HL-60/S4 (cell line): ENCODE results near the gene CD44.
"Not testable (repeated sequence)": the region's sequence is repeated elsewhere in the genome, so short reads cannot be mapped to it uniquely, and the experiment has no call there.

ENCODE experiments used
- in situ Hi-C: fragments of 300-500 bp; cut with MboI; formaldehyde crosslinking; loops from 2 replicates; pipeline ENCODE4 v1.14.3; 2022; ENCODE audit warnings: low sequenced_read_pairs

The CD44 gene

DNA sequence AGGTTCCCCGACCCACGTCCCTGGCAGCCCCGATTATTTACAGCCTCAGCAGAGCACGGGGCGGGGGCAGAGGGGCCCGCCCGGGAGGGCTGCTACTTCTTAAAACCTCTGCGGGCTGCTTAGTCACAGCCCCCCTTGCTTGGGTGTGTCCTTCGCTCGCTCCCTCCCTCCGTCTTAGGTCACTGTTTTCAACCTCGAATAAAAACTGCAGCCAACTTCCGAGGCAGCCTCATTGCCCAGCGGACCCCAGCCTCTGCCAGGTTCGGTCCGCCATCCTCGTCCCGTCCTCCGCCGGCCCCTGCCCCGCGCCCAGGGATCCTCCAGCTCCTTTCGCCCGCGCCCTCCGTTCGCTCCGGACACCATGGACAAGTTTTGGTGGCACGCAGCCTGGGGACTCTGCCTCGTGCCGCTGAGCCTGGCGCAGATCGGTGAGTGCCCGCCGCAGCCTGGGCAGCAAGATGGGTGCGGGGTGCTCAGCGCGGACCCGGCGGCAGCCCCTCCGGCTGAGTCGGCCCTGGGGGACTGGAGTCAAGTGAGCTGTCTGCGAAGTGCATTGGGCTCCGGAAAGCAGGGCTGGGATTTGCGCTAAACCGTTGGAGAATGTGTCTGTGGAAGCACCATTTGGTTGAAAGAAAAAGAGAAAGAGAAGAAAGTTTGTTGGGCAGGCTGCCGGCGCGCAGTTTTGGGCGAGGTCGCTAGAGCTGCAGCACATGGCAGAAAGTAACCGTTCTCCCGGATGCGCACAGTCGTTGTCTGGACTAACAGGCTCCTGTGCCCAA, at the start of gene CD44:
CD44 (plus strand) TSS at position 229 of the 779 bp plus-strand sequence; CDS start at position 362, 133 bp downstream.
- in situ Hi-C loops: no loop called here

DNA sequence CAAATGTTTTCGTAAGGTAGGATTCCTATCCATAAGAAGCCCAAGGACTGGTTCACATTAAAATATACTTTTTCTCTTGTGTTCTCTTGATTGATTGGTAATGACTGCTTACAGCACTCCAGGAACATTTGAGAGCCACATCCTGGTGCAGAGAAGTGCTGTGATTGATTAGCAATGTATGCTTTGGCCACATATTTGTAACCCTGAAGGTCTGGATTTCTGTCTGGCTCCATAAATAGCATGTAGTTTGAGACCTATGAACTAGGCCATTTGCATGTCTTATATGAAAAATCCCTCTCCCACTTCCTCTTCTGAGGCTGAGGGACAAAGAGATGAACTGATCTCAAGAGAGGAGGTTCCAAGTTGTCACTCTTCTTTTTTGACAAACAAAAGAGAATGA, 49.3 kb upstream of the CD44 start:
- in situ Hi-C loops: no loop called here

DNA sequence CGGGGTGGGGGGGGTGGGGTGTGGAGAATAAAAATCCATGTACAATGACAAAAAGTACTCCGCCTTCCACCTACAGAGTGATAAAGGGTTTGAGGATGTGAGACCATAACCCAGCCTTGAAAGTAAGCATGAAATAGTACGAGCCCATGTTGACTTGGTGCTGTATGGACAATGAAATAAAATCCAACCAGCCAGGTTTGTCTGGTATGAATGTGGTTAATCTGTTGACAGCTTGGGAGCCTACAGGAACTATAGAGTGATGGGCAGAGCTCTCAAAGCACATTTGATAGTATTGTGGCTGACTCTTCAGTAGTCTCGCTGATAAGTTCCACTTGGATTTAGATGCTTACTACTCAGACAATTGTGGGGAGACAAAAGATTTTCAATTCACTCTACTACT, 48.8 kb upstream of the CD44 start:
- in situ Hi-C loops: no loop called here

DNA sequence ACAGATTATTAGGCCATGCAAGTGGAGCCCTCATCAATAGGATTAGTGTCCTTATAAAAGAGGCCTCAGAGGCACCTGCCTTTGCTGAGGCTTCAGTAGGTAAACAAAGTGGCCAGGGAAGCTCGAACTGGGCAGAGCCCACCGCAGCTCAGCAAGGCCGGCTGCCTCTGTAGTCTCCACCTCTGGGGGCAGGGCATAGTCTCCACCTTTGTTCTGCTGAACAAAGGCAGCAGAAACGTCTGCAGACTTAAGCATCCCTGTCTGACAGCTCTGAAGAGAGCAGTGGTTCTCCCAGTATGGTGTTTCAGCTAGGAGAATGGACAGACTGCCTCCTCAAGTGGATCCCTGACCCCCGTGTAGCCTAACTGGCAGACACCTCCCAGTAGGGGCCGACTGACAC, 48.0 kb upstream of the CD44 start:
- in situ Hi-C loops: not testable (repeated sequence)

DNA sequence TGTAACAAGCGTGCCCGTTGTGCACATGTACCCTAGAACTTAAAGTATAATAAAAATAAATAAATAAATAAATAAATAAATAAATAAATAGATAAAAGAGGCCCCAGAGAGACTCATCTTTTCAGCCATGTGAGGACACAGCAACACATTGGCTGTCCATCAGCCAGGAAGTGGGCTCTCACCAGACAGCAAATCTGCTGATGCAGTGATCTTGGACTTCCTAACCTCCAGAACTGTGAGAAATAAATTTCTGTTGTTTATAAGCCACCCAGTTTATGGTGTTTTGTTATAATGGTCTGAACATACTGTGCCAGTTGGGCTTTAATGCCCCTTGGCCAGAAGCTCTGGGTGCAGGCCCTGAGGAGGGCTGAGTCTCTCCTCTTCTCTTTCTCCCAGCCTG, 42.2 kb upstream of the CD44 start:
- in situ Hi-C loops: no loop called here

DNA sequence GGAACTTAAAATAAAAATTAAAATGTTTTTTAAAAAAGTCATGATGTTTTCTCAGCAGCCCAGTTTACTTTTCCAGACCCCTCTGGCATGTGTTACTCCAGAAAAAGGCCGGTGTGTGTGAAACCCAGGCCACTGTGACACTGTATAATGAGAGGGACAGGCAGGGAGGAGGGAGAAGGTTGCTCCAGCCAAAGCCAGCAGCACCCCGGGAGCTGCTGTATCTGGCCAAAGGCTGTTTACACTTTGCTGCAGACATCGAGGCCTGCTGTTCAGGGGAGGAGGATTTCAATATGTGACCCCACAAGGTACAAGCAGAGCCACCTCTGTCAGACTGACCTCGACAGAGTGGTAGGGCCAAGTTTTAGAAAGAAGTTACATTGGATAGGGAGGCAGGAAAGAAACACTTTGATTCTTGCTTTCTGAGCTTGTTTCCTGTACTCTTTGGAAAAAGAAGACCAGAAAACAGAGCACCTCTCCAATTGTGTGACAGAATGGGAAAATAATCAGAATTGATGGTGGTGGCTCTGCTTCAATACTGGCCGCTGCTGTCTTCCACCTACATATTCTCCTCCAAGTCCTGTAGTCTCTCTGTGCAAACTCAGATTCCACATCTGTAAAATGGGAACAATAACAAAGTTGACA, 41.0 kb upstream of the CD44 start:
- in situ Hi-C loops: no loop called here

DNA sequence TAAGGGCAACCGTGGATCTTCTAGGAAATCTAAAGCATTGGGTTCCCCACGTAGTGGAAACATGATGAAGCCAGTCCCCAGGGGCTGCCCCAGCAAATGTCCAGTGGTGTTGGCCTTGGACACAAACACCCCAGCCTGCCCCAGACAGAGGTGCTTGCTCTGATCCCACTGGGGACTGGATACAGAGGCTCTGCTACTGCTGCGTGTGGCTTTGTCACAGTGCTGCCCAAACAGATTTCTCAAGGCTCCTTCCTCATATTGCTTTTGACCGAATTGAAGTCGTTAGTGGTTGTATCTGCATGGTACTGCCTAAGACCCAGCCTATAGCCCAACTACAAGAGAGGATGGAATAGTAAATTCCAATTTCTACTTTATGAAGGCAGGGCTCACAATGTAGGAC, 40.1 kb upstream of the CD44 start:
- in situ Hi-C loops: no loop called here

DNA sequence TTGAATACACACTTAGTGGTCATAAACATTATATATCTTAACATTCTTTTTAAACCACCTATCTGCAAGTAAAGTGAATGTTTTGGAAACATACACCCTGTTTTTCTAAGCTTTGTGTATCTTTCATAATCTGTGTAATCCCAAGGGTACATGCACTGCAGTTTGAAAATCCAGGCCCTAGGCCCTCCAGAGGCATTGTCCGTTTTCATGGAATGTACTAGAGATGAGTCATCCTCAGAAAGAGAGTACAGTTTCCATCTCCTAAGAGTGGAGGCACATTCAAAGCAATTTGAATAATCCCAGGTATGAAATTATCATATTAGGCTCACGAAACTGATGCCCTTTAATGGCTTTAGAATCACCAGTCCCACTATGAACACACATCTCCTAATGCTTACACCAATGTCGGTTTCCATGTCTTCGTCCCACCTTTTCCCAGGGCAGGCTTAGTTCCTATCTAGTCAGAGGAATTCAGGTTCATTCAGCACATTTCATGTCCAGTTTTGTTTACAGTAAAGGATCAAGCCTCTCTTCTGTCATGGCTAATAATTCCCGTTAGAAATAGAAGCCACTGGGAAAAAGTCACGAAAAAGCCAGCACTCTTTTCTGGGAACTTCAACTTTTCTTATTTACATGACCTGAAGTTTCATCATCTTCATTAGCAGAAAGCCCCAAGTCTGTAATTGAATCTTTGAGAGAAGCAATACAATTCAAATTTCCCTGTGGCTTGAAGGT, 39.5 kb upstream of the CD44 start:
- in situ Hi-C loops: no loop called here

DNA sequence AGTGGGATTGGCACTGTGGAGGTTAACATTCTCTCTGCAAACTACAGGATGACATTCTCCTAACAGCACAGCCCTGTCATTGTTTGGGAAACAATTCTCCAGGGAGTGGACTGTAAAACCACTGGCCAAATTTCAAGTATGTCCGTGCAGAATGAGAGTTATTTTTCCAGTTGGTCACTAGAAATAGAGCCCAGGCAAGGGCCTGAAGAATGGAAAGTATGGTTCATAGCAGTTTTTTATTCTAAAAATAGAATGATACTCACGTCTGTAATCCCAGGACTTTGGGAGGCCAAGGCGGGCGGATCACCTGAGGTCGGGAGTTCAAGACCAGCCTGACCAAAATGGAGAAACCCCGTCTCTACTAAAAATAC, 39.0 kb upstream of the CD44 start:
- in situ Hi-C loops: no loop called here

DNA sequence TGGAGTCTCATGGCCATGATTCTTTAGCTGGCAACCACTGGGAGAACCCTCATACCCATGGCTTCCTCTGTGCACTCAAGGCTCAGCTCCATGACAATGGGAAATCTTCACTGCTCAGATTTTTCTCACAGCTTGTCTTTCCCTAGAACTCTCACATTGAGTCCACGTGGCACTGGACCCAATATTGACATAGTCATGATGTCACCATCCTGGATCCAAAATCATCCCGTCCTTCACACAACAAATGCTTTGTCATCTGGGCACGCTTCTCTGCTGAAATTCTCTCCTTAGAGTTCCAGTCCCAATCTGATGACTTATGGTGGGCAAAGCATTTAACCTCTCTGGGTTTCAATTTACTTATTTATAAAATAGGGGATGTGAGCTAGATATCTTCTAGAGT, 37.7 kb upstream of the CD44 start:
- in situ Hi-C loops: no loop called here

DNA sequence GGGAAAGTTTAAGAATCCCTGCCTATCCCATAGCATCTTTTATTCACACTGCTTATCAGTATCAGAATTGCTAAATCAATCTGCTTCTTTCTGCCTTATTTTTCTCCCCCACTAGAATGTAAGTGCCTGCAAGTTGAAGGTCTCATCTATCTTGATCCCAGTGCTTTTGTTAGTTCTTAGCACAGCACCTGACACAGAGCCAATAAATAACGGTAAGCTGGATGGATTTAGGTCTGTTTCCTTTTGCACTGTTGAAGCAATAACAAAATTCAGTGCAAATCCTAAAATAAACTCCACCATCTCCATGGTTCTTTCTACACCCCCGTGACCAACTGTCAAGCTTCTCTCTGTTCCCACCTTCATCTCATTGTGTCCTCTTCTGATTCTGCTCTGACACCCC, 36.7 kb upstream of the CD44 start:
- in situ Hi-C loops: no loop called here

DNA sequence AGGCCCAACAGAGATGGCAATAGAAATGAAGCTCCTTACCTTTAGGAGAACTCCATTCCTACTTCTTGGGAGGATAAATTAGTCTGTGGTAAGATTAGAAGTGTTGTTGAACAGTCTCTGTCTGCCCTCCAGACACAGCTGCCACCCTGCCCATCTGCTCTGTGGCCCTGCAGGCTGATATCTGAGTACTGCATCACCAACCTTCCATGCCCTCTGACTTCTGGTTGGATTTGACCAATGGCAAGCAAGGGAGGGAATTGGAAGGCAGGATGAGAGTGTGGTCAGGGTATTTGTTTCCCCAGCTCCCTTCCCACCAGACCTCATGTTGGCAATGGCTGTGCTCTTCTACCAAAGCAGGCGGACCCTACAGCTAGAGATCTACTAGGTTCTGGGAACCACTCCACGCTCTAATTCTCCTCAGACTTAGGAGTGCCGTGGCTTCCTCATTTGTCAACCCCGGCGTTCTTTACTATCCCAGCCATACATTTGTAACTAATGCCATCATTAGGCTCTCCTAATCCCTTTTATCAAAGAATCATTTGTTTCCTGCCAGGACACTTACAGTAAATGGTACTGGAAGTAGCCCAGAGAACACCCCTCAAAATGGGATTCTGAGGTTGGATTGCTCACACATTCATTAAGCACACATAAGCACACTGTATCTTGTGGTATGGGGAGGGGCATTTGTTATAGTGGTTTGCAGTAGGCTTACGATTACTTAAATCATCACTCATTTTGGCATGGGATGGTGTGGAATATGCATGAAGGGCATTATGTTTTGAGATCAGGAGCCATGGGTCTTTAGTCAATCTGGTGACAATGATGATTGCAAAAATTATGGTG, 35.4 kb upstream of the CD44 start:
- in situ Hi-C loops: no loop called here

DNA sequence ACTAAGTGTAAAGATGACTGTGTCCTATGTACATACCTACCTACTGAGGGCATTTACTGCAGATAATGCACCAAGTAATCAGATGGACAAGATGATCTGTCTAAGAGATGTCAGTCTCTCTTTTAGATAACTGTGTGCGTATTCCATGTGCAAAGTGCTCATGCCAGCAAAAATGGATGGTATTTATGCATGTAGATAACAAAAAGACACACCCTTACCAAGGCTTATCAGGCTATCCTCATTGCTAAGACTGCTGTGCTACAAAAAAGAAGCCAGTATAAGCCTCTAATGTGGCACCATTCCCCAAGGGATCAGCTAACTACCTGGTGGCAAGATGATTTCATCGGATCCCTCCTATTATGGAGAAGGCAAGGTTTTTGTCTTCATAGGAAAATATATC, 34.3 kb upstream of the CD44 start:
- in situ Hi-C loops: no loop called here

DNA sequence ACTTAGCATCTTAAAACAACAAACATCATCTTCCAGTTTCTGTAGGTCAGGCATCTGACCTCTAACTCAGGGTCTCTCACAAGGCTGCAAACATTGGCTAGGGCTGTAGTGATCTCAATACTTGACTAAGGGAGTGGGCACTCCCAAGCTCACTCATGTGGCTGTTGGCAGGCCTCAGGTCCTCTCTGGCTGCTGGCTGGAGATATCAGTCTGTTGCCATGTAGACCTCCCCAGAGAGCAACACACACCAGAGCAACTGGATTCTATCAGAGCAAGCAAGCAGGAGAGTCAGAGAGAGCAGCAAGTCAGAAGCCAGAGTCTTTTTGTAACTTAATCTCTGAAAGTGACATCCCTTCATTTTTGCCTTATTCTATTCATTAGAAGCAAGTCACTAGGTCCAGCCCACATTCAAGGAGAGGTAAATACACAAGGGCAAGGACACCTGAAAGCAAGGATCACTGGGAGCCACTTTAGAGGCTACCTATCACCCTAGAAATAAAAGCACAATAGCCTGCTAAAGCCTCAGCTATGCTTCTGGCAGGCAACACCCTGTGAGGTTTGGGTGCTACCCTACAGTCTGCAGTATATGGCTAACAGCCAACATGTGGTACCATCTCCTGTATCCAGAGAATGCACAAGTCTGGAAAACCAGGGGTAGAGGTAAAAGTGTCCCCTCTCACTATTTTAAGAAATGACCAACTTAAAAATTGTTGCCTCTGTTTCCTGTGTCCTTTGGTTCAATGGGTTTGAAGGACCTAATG, 33.5 kb upstream of the CD44 start:
- in situ Hi-C loops: no loop called here

DNA sequence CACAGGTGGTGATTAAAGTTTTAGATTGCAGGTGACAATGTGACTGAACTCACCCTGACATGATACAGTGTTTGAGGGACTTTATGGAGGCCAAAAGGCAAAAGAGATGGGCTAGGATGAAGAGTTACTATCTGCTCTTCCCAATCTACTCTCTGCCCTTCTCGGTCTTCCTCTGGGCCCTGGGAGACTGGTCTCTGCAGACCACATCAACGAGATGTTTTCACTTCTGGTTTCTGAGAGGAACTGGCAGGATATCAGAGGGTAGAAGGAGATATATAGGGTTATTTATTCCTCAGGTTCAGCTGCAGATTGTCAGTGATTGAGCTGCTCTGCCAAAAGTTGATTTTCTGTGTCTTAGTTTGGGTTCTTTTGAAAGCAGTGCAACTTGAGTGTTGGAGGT, 32.4 kb upstream of the CD44 start:
- in situ Hi-C loops: no loop called here

DNA sequence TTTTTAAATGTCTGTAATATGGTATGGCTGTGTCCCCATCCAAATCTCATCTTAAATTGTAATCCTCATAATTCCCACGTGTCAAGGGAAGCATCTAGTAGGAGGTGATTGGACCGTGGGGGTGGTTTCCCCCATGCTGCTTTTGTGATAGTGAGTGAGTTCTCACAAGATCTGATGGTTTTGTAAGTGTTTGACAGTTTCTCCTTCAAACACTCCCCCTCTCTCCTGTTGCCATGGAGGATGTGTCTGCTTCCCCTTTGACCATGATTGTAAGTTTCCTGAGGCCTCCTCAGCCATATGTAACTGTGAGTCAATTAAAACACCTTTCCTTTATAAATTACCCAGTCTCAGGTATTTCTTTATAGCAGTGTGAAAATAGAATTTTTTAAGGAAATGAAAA, 31.1 kb upstream of the CD44 start:
- in situ Hi-C loops: no loop called here

DNA sequence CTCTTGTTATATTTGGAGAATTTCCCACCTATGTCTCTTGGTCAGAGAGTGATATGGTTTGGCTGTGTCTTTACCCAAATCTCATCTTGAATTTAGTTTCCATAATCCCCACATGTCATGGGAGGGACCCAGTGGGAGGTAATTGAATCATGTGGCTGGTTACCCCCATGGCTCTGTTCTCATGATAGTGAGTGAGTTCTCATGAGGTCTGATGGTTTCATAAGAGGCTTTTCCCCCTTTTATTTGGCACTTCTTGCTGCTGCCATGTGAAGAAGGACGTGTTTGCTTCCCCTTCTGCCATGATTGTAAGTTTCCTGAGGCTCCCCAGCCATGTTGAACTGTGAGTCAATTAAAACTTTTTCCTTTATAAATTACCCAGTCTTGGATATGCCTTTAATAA, 30.6 kb upstream of the CD44 start:
- in situ Hi-C loops: not testable (repeated sequence)

DNA sequence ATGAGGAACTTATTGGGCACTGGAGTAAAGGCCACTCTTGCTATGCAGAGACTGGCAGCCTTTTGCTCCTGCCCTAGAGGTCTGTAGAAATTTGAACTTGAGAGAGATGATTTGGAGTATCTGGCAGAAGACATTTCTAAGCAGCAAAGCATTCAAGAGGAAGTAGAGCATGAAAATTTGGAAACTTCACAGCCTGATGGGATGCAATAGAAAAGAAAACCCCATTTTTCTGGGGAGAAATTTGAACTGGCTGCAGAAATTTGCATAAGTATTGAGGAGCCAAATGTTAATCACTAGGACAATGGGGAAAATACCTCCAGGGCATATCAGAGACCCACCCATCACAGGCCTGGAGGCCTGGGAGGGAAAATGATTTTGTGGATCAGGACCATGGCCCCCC, 29.9 kb upstream of the CD44 start:
- in situ Hi-C loops: no loop called here

DNA sequence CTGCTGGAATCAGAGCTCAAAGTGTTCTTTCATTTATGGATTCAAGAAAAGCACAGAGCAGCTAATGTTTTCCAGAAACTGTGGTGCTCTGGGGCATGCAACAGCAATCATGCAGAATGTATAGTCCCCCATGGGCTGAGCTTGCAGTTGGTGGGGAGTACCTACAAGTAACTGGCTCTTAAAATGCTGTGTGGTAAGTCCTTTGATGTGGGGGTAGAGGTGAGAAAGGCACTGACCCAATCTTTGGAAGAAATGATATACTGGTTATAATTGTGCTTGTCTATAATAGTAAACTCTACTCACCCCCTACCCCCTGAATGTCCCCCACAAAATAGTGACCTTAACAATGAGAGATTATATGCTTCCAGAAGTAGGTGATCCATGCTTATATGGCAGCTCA, 29.1 kb upstream of the CD44 start:
- in situ Hi-C loops: no loop called here
